Right renal cortex interstitium (tissue), 3 donors: ENCODE data around the gene TIRAP. TPM values are rescaled to one million over a fixed set of nuclear protein-coding genes. Genes with fewer than 3 reads are reported as not detected.

Experiments
- DNase-seq, 3 donors: peaks; one replicate each; pipeline ENCODE4 v3.0.0-alpha.2; 2013; ENCODE audit warnings: low read depth in 3 of 3, low spot score in 2 of 3
- polyA plus RNA-seq, 3 donors: library from polyadenylated mRNA; unstranded; fragments of 120-200 nt; gene quantifications; one replicate each; pipeline ENCODE4 v1.2.1, GENCODE V29; 2013; ENCODE audit not compliant: insufficient read length in 3 of 3

TIRAP gene
- polyA plus RNA-seq, 3 donors = 9.0 to 10.7 (median 10.1) TPM

- no peak for DNase-seq
Observed at GRCh38 chr11:126318574-126319373, 35.9 kb downstream of the TIRAP start.

GRCh38 chr11:126319374-126319740 is 36.5 kb downstream of the TIRAP start:
- DNase-seq = no peak

GRCh38 chr11:126322996-126323395 is 40.1 kb downstream of the TIRAP start:
- DNase-seq = no peak

GRCh38 chr11:126327281-126328000 is 44.5 kb downstream of the TIRAP start:
- no peak for DNase-seq

- DNase-seq = no peak
Observed at GRCh38 chr11:126328001-126328390, 45.1 kb downstream of the TIRAP start.

GRCh38 chr11:126328444-126328843 is 45.6 kb downstream of the TIRAP start:
- no peak for DNase-seq

GRCh38 chr11:126328938-126329643 is 46.2 kb downstream of the TIRAP start:
- DNase-seq = no peak

- no peak for DNase-seq
Observed at GRCh38 chr11:126329644-126330211, 46.8 kb downstream of the TIRAP start.

- DNase-seq = no peak
Observed at GRCh38 chr11:126331286-126331685, 48.4 kb downstream of the TIRAP start.

GRCh38 chr11:126332221-126332711 is 49.4 kb downstream of the TIRAP start:
- DNase-seq = no peak

GRCh38 chr11:126333142-126333541 is 50.2 kb downstream of the TIRAP start:
- no peak for DNase-seq

GRCh38 chr11:126334659-126335462 is 52.0 kb downstream of the TIRAP start:
- DNase-seq = no peak

GRCh38 chr11:126335463-126335760 is 52.5 kb downstream of the TIRAP start:
- no peak for DNase-seq

GRCh38 chr11:126336138-126336541 is 53.2 kb downstream of the TIRAP start:
- no peak for DNase-seq

GRCh38 chr11:126336671-126337101 is 53.8 kb downstream of the TIRAP start:
- DNase-seq = no peak

GRCh38 chr11:126337126-126337473 is 54.2 kb downstream of the TIRAP start:
- DNase-seq = no peak

GRCh38 chr11:126337474-126338241 is 54.8 kb downstream of the TIRAP start:
- DNase-seq = no peak

- DNase-seq = no peak
Observed at GRCh38 chr11:126338346-126339055, 55.6 kb downstream of the TIRAP start.
